Measurements from ENCODE around the gene GNRHR. TPM values are rescaled to one million over a fixed set of nuclear protein-coding genes. Genes with fewer than 3 reads are reported as not detected.

The GNRHR gene
- not detected for total RNA-seq

- no peaks in the 10 kb centered on the region for H3K4me1 ChIP-seq
- intact Hi-C loops (cut with DNase I): no loop called here
- H3K4me3 ChIP-seq: no peak within 1 kb of the TSS
- no peak within 1 kb of the TSS for H3K27ac ChIP-seq
- no peaks in the 10 kb centered on the region for H3K36me3 ChIP-seq
- H3K27me3 ChIP-seq: no peaks in the 10 kb centered on the region
- no peak for DNase-seq (ENCODE audit: low spot score in 2 of 2)
- TF ChIP-seq CTCF (IDR thresholded peaks at IDR 0.05): no peak
- H3K9me3 ChIP-seq: no peaks in the 10 kb centered on the region
Observed at GRCh38 chr4:67754288-67754687, at the start of gene GNRHR. GNRHR (minus strand) TSS chr4:67754388; CDS start chr4:67754335, 53 bp downstream.

GRCh38 chr4:67796810-67797209, 42.6 kb upstream of the GNRHR start:
- Histone ChIP-seq H3K4me3 (no peak overlapping the region), H3K27me3 (no peaks in the 10 kb centered on the region), H3K36me3 (no peaks in the 10 kb centered on the region), H3K4me1 (no peaks in the 10 kb centered on the region), H3K9me3 (no peaks in the 10 kb centered on the region), H3K27ac (no peak overlapping the region)
- DNase-seq (ENCODE audit: low spot score in 2 of 2): no peak
- intact Hi-C loops (cut with DNase I): no loop called here
- no peak for TF ChIP-seq CTCF (IDR thresholded peaks at IDR 0.05)

- Histone ChIP-seq H3K27me3 (no peaks in the 10 kb centered on the region), H3K4me1 (no peaks in the 10 kb centered on the region), H3K4me3 (no peak overlapping the region), H3K27ac (no peak overlapping the region), H3K9me3 (no peaks in the 10 kb centered on the region), H3K36me3 (no peaks in the 10 kb centered on the region)
- no peak for TF ChIP-seq CTCF (IDR thresholded peaks at IDR 0.05)
- DNase-seq (ENCODE audit: low spot score in 2 of 2): no peak
- intact Hi-C loops (cut with DNase I): no loop called here
Observed at GRCh38 chr4:67790721-67791120, 36.5 kb upstream of the GNRHR start.

- no peak for TF ChIP-seq CTCF (IDR thresholded peaks at IDR 0.05)
- Histone ChIP-seq H3K4me1 (no peaks in the 10 kb centered on the region), H3K27ac (no peak overlapping the region), H3K27me3 (no peaks in the 10 kb centered on the region), H3K36me3 (no peaks in the 10 kb centered on the region), H3K4me3 (no peak overlapping the region), H3K9me3 (no peaks in the 10 kb centered on the region)
- no peak for DNase-seq (ENCODE audit: low spot score in 2 of 2)
- intact Hi-C loops (cut with DNase I): no loop called here
Observed at GRCh38 chr4:67787311-67787710, 33.1 kb upstream of the GNRHR start.

- TF ChIP-seq CTCF (IDR thresholded peaks at IDR 0.05): no peak
- no peak overlapping the region for H3K27ac ChIP-seq
- H3K4me3 ChIP-seq: no peak overlapping the region
- H3K9me3 ChIP-seq: no peaks in the 10 kb centered on the region
- no peaks in the 10 kb centered on the region for H3K4me1 ChIP-seq
- H3K36me3 ChIP-seq: no peaks in the 10 kb centered on the region
- intact Hi-C loops (cut with DNase I): no loop called here
- H3K27me3 ChIP-seq: no peaks in the 10 kb centered on the region
- DNase-seq (ENCODE audit: low spot score in 2 of 2): no peak
Observed at GRCh38 chr4:67785528-67785927, 31.3 kb upstream of the GNRHR start.

- no peak for DNase-seq (ENCODE audit: low spot score in 2 of 2)
- no peaks in the 10 kb centered on the region for H3K36me3 ChIP-seq
Observed at GRCh38 chr4:67779631-67780030, 25.4 kb upstream of the GNRHR start.

More at GRCh38 chr4:67779631-67780030, 25.4 kb upstream of the GNRHR start:
- H3K4me3 ChIP-seq: no peak overlapping the region
- no peaks in the 10 kb centered on the region for H3K4me1 ChIP-seq
- no peaks in the 10 kb centered on the region for H3K27me3 ChIP-seq
- no peaks in the 10 kb centered on the region for H3K9me3 ChIP-seq
- TF ChIP-seq CTCF (IDR thresholded peaks at IDR 0.05): no peak
- no peak overlapping the region for H3K27ac ChIP-seq
- intact Hi-C loops (cut with DNase I): no loop called here
